GM23338 (cell line): ENCODE results near the gene CTDSPL.

Experiments
- EZH2 ChIP-seq: fragments of 200-600 bp; sonication (generic); IDR thresholded peaks from one replicate; pipeline ENCODE4 v1.8.0; 2017; ENCODE audit warnings: antibody characterized with exemption, mild to moderate bottlenecking, low read depth; ENCODE audit not compliant: unreplicated experiment
- EZH2phosphoT487 ChIP-seq: fragments of 200-600 bp; sonication (generic); IDR thresholded peaks from one replicate; pipeline ENCODE4 v1.8.1; 2018; ENCODE audit warnings: antibody characterized with exemption; ENCODE audit not compliant: unreplicated experiment
- POLR2AphosphoS5 ChIP-seq: IDR thresholded peaks from 2 replicates; pipeline ENCODE4 v1.6.1; 2016; ENCODE audit warnings: antibody characterized with exemption, low read depth
- ZNF331 ChIP-seq: fragments of 250-450 bp; sonication (Bioruptor Pico); IDR thresholded peaks from 2 replicates; pipeline ENCODE4 v1.5.0; 2020; ENCODE audit warnings: low read depth, mild to moderate bottlenecking, moderate library complexity
- TF ChIP-seq, protein P1 (sequence below), 2 experiments: fragments of 200-600 bp in 1 of 2; sonication (generic) in 1 of 2; conservative IDR thresholded peaks; 2 replicates each; pipeline versions ENCODE4 v1.5.1 to v1.6.1; 2016 to 2017; ENCODE audit warnings: antibody characterized with exemption in 2 of 2, low read depth in 2 of 2, mild to moderate bottlenecking in 2 of 2, moderate library complexity in 1 of 2

DNA sequence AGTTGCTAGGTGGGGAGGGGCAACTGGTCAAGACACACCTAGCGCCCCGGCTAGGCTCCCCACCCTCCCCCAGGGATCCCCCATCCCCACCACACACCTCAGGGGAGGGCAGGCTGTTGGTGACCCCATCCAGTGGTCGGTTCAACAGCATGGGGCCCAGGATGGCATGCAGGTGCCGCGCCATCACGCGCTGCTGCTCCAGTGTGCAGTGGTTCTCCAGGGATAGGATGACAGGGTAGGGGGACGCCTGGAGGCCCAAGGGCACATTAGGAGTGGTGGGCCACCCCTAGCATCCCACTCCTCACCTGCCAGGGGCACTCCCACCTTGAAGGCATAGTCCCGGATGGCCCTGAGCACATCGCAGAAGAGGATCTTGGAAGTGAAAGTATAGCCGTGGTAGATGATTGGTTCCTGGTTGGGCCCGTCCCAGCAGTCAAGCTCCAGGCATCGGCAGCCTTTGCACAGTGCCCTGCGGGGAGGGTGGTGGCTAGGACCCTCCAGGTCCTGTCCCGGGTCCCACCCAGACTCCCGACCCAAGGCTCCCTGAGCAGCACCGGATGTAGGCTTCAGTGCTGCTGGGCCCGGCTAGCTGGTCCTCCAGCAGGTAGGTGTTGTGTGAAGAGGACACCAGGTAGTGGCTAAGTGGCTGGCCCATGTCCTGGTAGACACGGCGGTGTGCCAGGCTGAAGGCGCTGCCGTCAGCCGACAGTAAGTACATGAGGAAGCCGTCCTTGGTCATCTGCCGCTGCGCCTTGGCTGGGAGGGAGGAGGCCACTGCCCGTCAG is 148.3 kb downstream of the CTDSPL start:
- TF ChIP-seq, protein P1, sequence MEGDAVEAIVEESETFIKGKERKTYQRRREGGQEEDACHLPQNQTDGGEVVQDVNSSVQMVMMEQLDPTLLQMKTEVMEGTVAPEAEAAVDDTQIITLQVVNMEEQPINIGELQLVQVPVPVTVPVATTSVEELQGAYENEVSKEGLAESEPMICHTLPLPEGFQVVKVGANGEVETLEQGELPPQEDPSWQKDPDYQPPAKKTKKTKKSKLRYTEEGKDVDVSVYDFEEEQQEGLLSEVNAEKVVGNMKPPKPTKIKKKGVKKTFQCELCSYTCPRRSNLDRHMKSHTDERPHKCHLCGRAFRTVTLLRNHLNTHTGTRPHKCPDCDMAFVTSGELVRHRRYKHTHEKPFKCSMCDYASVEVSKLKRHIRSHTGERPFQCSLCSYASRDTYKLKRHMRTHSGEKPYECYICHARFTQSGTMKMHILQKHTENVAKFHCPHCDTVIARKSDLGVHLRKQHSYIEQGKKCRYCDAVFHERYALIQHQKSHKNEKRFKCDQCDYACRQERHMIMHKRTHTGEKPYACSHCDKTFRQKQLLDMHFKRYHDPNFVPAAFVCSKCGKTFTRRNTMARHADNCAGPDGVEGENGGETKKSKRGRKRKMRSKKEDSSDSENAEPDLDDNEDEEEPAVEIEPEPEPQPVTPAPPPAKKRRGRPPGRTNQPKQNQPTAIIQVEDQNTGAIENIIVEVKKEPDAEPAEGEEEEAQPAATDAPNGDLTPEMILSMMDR (conservative IDR thresholded peaks at IDR 0.05; ENCODE audit: low read depth in 2 of 2): no peak
- TF ChIP-seq EZH2 (no peak), POLR2AphosphoS5 (no peak), EZH2phosphoT487 (no peak), ZNF331 (CRISPR knock-in tag) (no peak)
